OCI-LY3 (cell line): ENCODE measurements around the gene BLOC1S1.

Experiments used
- EZH2phosphoT487 ChIP-seq: fragments of 200-600 bp; shearing (Covaris generic); IDR thresholded peaks from 2 replicates; pipeline ENCODE4 v1.6.1; 2018; ENCODE audit warnings: antibody characterized with exemption, mixed run types, low read depth
- TF ChIP-seq, protein P1 (sequence below): fragments of 200-600, 300-600 bp; sonication (generic); IDR thresholded peaks from 2 replicates; pipeline ENCODE4 v1.5.1; 2014; ENCODE audit warnings: antibody characterized with exemption, low read length, low read depth

DNA sequence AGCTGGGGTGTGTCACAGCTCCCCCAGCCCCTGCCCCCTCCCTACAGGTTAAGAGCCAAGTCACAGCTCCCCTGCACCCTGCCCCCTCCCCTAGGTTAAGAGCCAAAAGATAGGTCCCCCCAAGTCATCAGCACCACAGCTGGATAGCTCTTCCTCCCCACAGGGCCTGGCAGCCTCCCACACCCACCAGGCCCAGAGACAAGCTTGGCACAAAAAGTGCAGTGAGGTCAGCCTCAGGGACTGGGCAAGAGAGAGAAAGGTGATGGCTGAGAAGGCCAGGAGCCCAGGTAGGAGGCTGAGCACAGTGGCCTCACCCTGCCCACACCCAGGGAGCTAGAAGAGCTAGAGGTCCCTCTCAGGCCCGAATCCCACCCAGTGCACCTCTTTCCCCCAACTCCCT is 16.9 kb upstream of the BLOC1S1 start:
- TF ChIP-seq, protein P1, sequence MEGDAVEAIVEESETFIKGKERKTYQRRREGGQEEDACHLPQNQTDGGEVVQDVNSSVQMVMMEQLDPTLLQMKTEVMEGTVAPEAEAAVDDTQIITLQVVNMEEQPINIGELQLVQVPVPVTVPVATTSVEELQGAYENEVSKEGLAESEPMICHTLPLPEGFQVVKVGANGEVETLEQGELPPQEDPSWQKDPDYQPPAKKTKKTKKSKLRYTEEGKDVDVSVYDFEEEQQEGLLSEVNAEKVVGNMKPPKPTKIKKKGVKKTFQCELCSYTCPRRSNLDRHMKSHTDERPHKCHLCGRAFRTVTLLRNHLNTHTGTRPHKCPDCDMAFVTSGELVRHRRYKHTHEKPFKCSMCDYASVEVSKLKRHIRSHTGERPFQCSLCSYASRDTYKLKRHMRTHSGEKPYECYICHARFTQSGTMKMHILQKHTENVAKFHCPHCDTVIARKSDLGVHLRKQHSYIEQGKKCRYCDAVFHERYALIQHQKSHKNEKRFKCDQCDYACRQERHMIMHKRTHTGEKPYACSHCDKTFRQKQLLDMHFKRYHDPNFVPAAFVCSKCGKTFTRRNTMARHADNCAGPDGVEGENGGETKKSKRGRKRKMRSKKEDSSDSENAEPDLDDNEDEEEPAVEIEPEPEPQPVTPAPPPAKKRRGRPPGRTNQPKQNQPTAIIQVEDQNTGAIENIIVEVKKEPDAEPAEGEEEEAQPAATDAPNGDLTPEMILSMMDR = no peak
- TF ChIP-seq EZH2phosphoT487 = no peak
